Cerebellar cortex (tissue), 1 donor: Measurements from ENCODE around the gene NFE2L1.
"Not testable (repeated sequence)": the region's sequence is repeated elsewhere in the genome, so short reads cannot be mapped to it uniquely, and the experiment has no call there.

Source experiments
- DNase-seq: peaks from one replicate; pipeline ENCODE4 v3.0.0-alpha.2; 2015; ENCODE audit warnings: low spot score

The NFE2L1 gene

GRCh38 chr17:48047741-48048383 lies at the start of gene NFE2L1:
Gene NFE2L1 (plus strand): TSS chr17:48048359. CDS start chr17:48051119, 2,760 bp downstream.
- peak; percentile 100 for DNase-seq

DNA sequence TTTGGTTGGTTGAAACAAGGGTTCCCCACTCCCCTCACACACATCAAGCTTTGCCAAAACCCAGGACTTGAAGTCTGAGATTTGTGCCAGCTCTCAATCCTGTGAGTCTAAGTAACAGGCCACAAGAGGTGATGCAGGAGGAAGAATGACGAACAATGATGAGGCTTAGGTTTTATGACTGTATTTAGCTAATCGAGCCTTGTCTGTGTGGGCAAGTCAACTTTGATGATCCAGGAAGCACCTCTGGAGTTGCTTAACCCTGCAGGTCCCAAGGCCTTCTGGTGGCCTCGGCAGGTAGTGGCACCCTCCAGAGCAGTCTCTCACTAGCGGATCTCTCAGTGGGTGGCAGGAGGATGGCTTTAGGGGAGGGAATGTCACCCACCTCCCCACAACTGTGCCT lies 48.6 kb upstream of the NFE2L1 start:
- DNase-seq, result peak; percentile 70

- DNase-seq, result no peak
Observed at GRCh38 chr17:48001197-48001596, 47.0 kb upstream of the NFE2L1 start.

GRCh38 chr17:48001657-48002056 lies 46.5 kb upstream of the NFE2L1 start:
- DNase-seq, result not testable (repeated sequence)

DNA sequence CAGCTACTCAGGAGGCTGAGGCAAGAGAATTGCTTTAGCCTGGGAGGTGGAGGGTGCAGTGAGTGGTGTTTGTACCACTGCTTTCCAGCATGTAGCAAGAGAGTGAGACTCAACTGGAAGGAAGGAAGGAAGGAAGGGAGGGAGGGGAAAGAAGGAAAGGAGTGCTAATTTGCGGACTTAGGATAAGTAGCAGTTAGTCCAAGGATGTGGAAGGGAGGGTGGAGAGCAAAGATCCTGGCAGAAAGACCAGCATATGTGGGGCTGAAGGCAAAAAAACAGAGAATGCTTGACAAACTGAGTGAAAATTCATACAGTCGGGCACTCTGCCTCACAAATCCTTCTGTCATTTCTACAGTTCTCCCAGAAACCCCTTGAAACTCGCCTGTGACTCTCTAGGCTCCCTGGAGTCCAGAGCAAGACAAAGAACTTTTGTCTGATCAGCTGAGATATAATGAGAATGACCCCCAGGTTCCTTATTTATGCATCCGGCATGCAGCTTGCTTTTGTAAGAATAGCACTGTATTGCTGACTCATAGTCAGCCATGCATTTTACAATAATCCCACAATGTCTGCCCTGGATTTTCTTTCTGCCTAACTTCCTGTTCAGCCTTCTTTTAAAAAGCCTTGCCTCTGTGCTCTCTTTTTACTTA lies 45.8 kb upstream of the NFE2L1 start:
- DNase-seq, result peak; percentile 80

- DNase-seq, result no peak
Observed at GRCh38 chr17:48002916-48003416, 45.2 kb upstream of the NFE2L1 start.

- peak; percentile 70 for DNase-seq
Observed at GRCh38 chr17:48003417-48004151, 44.6 kb upstream of the NFE2L1 start.

GRCh38 chr17:48004983-48005382 lies 43.2 kb upstream of the NFE2L1 start:
- peak; percentile 50 for DNase-seq

- peak; percentile 35 for DNase-seq
Observed at GRCh38 chr17:48006936-48007709, 41.0 kb upstream of the NFE2L1 start.

DNA sequence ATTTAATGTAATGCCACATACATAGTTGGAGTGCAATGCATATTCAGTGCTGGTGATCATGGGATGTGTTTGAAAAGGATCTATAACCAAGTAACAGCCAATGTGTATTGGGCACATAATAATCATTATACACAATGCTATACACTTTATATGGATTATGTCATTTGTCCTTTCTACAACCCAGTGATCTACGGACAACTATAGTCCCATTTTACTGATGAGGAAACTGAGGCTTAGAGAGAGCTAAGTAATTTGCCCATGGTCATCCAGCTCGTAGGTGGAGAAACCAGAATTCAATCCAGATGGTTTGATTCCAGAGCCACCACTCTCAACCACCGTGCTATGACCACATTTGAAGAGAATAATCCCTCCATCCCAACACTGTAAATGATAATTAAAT lies 38.0 kb upstream of the NFE2L1 start:
- DNase-seq, result no peak

GRCh38 chr17:48011405-48012150 lies 36.6 kb upstream of the NFE2L1 start:
- DNase-seq, result peak; percentile 75

- DNase-seq, result no peak
Observed at GRCh38 chr17:48012151-48012520, 36.0 kb upstream of the NFE2L1 start.

GRCh38 chr17:48012654-48013053 lies 35.5 kb upstream of the NFE2L1 start:
- peak; percentile 28 for DNase-seq

GRCh38 chr17:48013876-48014594 lies 34.1 kb upstream of the NFE2L1 start:
- DNase-seq, result peak; percentile 34

- DNase-seq, result peak; percentile 77
Observed at GRCh38 chr17:48014595-48015111, 33.5 kb upstream of the NFE2L1 start.

GRCh38 chr17:48016112-48016511 lies 32.0 kb upstream of the NFE2L1 start:
- DNase-seq, result peak; percentile 50

- not testable (repeated sequence) for DNase-seq
Observed at GRCh38 chr17:48017817-48018158, 30.4 kb upstream of the NFE2L1 start.

DNA sequence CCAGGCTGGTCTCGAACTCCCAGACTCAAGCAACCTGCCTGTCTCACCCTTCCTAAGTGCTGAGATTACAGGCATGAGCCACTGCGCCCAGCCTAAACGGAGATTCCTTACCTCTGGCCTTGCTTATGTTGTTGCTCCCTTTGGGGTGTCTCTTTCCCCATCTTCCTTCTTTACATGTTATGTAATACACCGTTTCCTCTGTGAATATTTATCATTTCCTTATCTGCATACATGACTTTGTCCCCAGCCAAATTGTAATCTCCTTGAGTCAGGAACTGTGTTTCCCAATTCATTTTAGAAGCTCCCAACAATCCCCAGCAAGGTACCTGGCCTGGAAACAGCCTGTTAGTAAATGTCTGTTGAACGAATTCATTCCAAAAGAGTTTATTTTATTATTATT lies 26.2 kb upstream of the NFE2L1 start:
- no peak for DNase-seq

DNA sequence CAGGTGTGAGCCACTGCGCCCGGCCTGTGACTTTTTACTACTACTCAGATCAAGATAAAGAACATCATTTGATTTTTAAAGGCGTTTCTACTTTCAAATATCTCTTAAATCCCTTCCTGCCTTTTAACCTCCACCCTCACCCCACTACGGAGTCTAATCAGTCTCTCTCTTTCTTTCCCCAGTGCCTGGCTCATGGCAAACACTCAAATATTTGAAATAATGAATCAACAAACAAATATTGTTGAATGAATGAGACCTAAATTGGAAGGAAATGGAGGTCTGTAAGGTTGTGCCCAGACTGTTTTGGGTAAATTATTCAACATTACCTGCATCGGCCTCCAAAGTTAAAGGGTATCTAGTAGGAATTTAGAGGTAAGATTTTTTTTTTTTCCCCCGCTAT lies 25.3 kb upstream of the NFE2L1 start:
- DNase-seq, result no peak

DNA sequence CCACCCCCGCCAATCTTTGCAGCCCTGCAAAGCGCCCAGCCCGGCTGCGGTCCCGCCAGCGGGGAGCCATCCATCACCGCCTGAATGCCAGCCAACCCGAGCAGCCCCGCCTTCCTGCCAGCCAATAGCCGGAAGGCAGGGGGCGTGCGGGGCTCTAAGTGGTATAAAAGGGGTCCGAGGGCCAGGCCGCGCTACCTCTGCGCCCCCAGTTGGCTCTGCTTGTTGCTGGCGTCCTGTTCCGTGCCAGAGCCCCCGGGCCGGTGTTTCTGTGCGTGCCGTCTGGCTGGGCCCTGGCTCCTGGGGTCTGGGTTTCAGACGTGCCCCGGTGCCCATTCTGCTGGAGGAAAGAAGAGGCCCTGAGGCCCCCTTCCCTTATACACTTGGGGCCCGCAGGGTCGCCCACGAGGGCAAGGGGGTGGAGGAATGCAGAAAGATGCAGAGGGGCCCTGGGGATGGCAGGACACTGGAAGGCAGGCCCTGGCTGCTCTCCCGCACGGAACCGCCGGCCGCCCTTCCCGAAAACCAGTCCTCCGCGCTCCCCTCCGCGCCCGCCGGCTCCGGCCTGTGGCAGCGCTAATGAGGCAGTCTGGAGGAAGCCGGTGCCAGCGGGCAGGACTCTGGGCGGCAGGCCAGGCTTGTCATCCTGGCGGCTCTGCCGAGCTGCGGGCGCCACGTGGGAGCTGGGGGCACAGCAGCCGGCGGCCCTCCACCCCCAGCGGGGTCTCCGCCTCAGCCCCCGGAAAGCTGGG lies 24.6 kb upstream of the NFE2L1 start:
- DNase-seq, result peak; percentile 79
